ENCODE data around the gene TTC7B. TPM values are rescaled to one million over a fixed set of nuclear protein-coding genes. Genes with fewer than 3 reads are reported as not detected.

The TTC7B gene
- total RNA-seq, 2 experiments from 2014 or later = 5.9 to 6.6 TPM

GRCh38 chr14:90576981-90577660 lies 239.1 kb downstream of the TTC7B start:
- Mint-ChIP-seq H3K27ac (no peak overlapping the region), H3K27me3 (no peaks in the 10 kb centered on the region), H3K9me3 (no peaks in the 10 kb centered on the region), H3K4me1 (no peaks in the 10 kb centered on the region), H3K4me3 (no peak overlapping the region), H3K36me3 (no peaks in the 10 kb centered on the region)
- no peak for DNase-seq
- POLR2A ChIA-PET = interaction anchor here (0.6 kb wide), 1 partner anchor 84 kb away, joined by 5 read pairs; no protein-coding TSS in a partner anchor
- ATAC-seq (ENCODE audit: low read depth) = no peak

DNA sequence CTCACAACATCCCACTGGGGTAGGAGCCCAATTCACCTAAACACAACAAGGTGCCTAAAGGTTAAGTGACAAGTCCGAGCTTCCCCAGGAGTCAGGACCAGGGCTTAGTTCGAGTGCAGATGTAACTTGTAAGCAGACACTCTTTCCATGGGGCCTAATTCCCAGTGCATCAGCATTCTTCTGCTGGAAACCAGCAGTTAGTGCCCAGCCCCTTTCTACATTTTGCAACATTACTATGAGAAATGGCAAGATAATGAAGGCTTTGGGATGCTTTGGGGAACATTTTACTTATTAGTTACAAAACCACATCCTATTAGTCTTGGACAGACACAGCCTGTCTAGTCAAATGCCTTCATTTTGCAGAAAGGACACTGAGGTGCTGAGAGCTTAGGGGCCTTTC lies 239.6 kb downstream of the TTC7B start:
- POLR2A ChIA-PET = no interaction called here
- ATAC-seq (ENCODE audit: low read depth) = no peak
- no peak overlapping the region for H3K4me3 Mint-ChIP-seq
- no peaks in the 10 kb centered on the region for H3K4me1 Mint-ChIP-seq
- no peaks in the 10 kb centered on the region for H3K36me3 Mint-ChIP-seq
- H3K9me3 Mint-ChIP-seq = no peaks in the 10 kb centered on the region
- no peak overlapping the region for H3K27ac Mint-ChIP-seq
- no peak for DNase-seq
- no peaks in the 10 kb centered on the region for H3K27me3 Mint-ChIP-seq

DNA sequence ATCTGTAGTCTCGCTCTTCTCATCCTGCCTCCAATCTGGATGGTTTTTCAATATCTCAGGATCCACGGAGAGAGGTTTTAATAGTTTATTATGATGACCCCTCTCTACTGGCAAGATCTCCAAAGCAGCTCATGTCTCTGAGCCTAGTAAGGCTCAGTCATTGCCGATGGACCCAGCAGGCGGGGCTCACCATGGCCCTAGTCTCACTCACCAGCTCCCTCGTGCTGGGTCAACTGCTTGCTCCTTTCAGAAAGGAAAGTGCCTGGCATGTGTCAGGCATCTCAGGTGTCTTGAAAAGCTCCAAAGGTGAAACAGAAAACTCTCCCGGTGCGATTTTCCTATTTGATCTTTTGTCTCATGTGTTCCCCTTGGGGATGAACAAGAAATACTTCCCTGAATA lies 240.4 kb downstream of the TTC7B start:
- DNase-seq (no peak), ATAC-seq (ENCODE audit: low read depth) (no peak)
- POLR2A ChIA-PET = no interaction called here
- H3K4me1 Mint-ChIP-seq = no peaks in the 10 kb centered on the region
- H3K36me3 Mint-ChIP-seq = no peaks in the 10 kb centered on the region
- no peak overlapping the region for H3K27ac Mint-ChIP-seq
- no peaks in the 10 kb centered on the region for H3K9me3 Mint-ChIP-seq
- no peaks in the 10 kb centered on the region for H3K27me3 Mint-ChIP-seq
- H3K4me3 Mint-ChIP-seq = no peak overlapping the region

- no peaks in the 10 kb centered on the region for H3K4me1 Mint-ChIP-seq
- H3K9me3 Mint-ChIP-seq = no peaks in the 10 kb centered on the region
- ATAC-seq (ENCODE audit: low read depth) (no peak), DNase-seq (no peak)
- no peaks in the 10 kb centered on the region for H3K27me3 Mint-ChIP-seq
- H3K4me3 Mint-ChIP-seq = no peak overlapping the region
- no peaks in the 10 kb centered on the region for H3K36me3 Mint-ChIP-seq
- POLR2A ChIA-PET = no interaction called here
- no peak overlapping the region for H3K27ac Mint-ChIP-seq
These were observed 240.9 kb downstream of the TTC7B start for GRCh38 chr14:90575336-90575735.

DNA sequence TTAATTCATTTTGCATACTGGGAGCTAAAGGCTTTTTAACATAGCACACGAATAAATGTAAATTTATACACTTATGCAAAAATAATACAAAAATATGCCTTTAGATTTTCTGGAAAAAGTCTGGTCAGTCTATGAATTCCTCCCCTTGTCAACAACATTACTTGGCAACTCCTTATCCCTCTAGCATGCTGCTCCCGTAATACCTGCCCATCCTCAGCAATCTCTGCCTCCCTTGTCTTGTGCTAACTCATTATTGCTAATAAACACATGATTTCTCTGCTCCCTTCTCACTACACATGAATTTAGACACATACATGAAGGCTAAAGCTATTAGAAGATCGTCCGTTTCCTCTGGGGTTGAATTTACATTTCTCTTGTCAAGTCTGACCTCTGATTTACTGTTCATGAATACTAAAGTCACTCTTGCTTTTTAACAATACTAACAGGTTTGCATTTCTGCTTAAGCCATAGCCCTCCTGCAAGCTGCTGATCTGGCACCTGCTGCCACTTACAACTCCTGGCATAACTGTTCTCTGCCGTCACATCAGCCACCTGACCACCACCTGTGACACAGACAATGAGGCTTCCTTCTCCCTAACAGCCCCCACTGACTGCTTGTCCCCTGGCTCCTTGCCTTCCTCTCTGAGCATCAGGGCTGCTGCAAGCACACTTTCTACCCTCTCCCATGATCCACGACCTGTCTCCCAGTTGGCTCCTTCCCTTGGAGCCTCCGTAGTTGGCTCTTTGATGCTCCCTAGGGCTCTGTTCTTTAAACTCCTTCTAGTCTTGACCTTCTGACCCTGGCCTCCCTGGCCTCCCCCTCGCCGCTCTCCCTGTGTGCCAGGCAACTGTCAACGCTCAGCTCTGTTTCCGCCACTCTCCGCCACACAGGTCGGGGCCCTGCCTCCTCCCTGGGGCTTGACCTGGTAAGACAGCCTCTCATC lies 241.8 kb downstream of the TTC7B start:
- Mint-ChIP-seq H3K4me3 (no peak overlapping the region), H3K27ac (peak overlapping the region; percentile 23), H3K9me3 (no peaks in the 10 kb centered on the region), H3K4me1 (no peaks in the 10 kb centered on the region), H3K27me3 (no peaks in the 10 kb centered on the region), H3K36me3 (no peaks in the 10 kb centered on the region)
- POLR2A ChIA-PET = no interaction called here
- DNase-seq (no peak), ATAC-seq (ENCODE audit: low read depth) (no peak)

GRCh38 chr14:90573385-90574105 lies 242.7 kb downstream of the TTC7B start:
- H3K4me1 Mint-ChIP-seq = no peaks in the 10 kb centered on the region
- DNase-seq (no peak), ATAC-seq (ENCODE audit: low read depth) (no peak)
- no peaks in the 10 kb centered on the region for H3K27me3 Mint-ChIP-seq
- no peaks in the 10 kb centered on the region for H3K9me3 Mint-ChIP-seq
- H3K4me3 Mint-ChIP-seq = no peak overlapping the region
- POLR2A ChIA-PET = no interaction called here
- H3K36me3 Mint-ChIP-seq = no peaks in the 10 kb centered on the region
- no peak overlapping the region for H3K27ac Mint-ChIP-seq

DNA sequence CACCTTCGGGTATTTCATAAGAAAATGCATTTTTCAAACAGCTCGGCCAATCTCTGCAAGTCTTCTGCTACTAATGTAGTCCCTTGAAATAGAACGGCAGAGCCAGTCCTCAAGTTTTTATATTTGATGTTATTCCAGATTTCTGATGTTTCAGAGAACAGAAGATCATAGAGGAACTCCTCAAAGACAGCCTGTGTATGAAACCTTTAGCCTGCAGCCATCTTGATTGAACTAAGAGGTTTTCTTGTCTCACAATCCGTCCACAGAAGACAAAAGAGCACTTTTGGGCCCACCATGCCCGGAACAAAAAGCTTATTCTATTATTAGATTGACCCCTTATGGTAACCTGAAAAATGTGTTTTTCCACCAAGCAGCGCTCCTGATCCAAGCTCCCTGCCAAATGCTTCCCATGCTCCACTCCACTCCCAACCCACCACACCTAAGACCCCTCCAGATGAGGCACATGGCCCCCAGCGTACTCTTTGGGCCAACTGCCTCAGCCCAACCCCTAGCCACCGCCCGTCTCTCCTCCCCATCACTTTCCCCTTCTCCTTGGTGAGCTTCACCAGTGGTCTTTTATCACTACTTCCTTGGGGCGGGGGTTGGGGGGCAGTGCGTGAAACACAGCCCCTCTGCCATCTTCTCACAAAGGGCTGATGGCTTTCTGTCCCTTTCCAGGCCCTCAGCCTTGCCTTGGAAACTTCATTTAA lies 243.6 kb downstream of the TTC7B start:
- Mint-ChIP-seq H3K27me3 (no peaks in the 10 kb centered on the region), H3K4me3 (no peak overlapping the region), H3K4me1 (no peaks in the 10 kb centered on the region), H3K36me3 (no peaks in the 10 kb centered on the region), H3K27ac (no peak overlapping the region), H3K9me3 (no peaks in the 10 kb centered on the region)
- ATAC-seq (ENCODE audit: low read depth) (no peak), DNase-seq (no peak)
- POLR2A ChIA-PET = no interaction called here

DNA sequence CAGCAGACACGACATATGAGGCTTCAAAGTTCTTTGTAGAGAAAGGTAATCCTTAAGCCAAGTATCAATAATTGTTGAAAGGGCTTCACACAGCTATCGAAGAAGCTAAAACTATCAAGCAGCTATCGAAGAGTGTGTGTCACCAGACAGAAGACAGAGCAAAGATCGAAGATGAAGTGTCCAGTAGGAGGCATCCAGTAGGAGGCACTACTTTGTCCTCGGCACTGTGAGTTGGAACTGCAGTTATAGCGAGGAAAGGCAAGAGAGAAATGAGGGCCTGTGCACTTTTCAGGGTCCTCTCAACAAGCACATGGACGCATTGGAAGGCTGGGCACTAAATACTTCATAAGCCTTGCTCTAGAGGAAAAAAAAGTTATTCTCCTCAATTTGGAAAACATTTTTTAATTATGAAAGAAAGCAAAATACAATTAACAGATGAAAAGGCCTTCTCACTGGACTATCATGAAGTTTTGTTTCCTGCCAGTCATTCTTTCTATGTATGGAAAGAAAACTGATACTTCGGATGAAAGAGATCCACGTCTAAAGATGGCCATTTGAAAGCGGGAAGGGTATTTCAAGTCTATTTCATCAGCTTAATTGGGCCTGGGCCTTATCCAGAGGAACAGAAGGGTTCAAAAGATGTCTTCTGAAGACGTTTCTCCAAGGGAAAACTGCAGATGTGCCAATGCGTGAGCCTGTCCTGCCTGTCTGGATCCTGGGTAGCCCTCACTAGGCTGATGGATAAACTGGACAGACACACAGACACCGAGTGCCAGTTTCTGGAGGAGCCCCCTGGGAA lies 244.9 kb downstream of the TTC7B start:
- POLR2A ChIA-PET = no interaction called here
- no peak for DNase-seq
- Mint-ChIP-seq H3K4me1 (no peaks in the 10 kb centered on the region), H3K9me3 (no peaks in the 10 kb centered on the region), H3K36me3 (no peaks in the 10 kb centered on the region), H3K4me3 (no peak overlapping the region), H3K27me3 (no peaks in the 10 kb centered on the region), H3K27ac (no peak overlapping the region)
- no peak for ATAC-seq (ENCODE audit: low read depth)

DNA sequence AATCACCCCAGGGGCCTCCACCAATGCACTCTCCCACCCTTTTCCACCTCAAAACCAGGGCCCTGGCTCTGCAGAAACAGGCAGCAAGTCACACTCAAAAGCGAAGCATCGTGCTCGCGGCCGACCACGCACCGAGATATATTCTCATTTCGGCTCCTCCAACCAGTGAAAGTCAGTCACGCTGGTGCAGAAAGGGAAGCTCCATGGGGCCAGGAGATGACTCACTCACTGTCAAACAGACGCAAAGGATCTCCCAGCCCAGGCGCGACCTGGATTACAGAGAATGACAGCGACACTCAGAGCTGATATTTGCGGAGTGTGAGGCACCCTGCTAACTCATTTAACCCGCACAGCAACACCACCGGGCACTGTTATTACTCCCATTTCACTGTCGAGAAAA lies 245.8 kb downstream of the TTC7B start:
- H3K9me3 Mint-ChIP-seq = no peaks in the 10 kb centered on the region
- no peak for DNase-seq
- POLR2A ChIA-PET = no interaction called here
- ATAC-seq (ENCODE audit: low read depth) = no peak
- no peaks in the 10 kb centered on the region for H3K36me3 Mint-ChIP-seq
- H3K27ac Mint-ChIP-seq = no peak overlapping the region
- no peaks in the 10 kb centered on the region for H3K4me1 Mint-ChIP-seq
- no peak overlapping the region for H3K4me3 Mint-ChIP-seq
- no peaks in the 10 kb centered on the region for H3K27me3 Mint-ChIP-seq

DNA sequence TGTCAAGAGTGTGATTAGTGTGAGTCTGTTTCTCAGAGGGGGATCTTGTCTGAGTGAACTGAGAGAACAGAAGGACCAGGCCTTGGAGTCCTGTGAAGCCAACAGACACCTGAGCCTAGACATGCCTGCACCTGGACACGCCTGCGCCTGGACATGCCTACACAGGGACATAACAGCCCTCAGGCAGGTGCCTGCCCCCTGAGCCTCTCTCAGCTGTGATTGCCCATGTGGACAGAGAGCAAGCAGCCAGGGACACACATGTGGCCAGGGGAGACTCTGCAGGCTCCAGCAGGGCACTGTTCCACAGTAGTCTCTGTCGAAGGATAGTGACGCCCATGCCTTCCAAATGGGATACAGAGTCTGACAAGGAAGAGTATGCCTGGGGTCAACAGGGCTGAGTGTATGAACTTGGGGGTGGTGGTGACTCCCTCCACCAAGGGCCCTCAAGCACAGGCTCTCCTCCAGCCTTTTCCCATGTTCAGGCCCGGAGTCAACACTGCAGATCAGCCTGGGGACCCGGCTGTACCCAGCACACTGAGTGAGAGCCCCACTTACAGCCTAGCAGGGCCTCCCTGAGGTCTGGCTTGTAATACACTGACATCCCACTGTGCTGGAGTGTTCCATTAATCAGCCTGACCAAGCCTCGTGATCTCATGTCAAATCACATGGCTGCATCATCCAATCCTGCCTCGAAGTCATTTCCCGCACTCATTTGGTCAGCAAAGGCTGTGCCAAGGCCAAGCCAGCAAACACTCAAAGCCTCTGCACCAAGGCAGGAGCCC lies 246.4 kb downstream of the TTC7B start:
- no peak overlapping the region for H3K27ac Mint-ChIP-seq
- no peaks in the 10 kb centered on the region for H3K36me3 Mint-ChIP-seq
- POLR2A ChIA-PET = no interaction called here
- no peaks in the 10 kb centered on the region for H3K4me1 Mint-ChIP-seq
- no peaks in the 10 kb centered on the region for H3K27me3 Mint-ChIP-seq
- no peak overlapping the region for H3K4me3 Mint-ChIP-seq
- ATAC-seq (ENCODE audit: low read depth) = no peak
- no peak for DNase-seq
- no peaks in the 10 kb centered on the region for H3K9me3 Mint-ChIP-seq

DNA sequence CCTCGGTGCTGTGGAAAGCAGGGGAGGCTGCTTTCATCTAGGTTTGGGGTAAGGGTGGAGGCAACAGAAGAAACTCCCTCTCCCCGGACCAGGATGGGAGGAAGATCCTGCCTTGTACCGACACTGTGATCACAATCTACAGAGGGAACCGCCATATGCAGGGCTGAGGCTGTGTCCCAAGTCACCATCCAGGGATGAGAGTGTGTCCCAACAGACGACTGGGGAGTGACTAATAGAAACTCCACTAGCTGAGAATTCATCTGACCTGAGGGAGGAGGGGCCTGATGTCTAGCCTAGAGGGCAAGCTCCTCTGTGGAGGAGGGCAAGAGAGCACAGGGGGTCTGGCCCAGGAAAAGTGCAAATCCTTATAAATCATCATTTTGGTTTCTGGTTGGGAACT lies 247.0 kb downstream of the TTC7B start:
- Mint-ChIP-seq H3K27me3 (no peaks in the 10 kb centered on the region), H3K36me3 (no peaks in the 10 kb centered on the region), H3K4me3 (no peak overlapping the region), H3K9me3 (no peaks in the 10 kb centered on the region), H3K4me1 (no peaks in the 10 kb centered on the region), H3K27ac (no peak overlapping the region)
- POLR2A ChIA-PET = no interaction called here
- ATAC-seq (ENCODE audit: low read depth) (no peak), DNase-seq (no peak)

GRCh38 chr14:90568405-90568804 lies 247.8 kb downstream of the TTC7B start:
- DNase-seq (no peak), ATAC-seq (ENCODE audit: low read depth) (no peak)
- H3K9me3 Mint-ChIP-seq = no peaks in the 10 kb centered on the region
- no peaks in the 10 kb centered on the region for H3K36me3 Mint-ChIP-seq
- no peaks in the 10 kb centered on the region for H3K4me1 Mint-ChIP-seq
- no peak overlapping the region for H3K27ac Mint-ChIP-seq
- no peak overlapping the region for H3K4me3 Mint-ChIP-seq
- POLR2A ChIA-PET = no interaction called here
- H3K27me3 Mint-ChIP-seq = no peaks in the 10 kb centered on the region
